IMR-90 (cell line): Measurements from ENCODE around the gene KDELR3. TPM values are rescaled to one million over a fixed set of nuclear protein-coding genes. Genes with fewer than 3 reads are reported as not detected.

Source experiments
- ATAC-seq: fragments of 200-7000 bp; cut with Tn5 transposase; 2 replicates; pipeline ENCODE4 v1.9.1; 2020; ENCODE audit warnings: low read depth, mild to moderate bottlenecking, moderate library complexity
- BruUV-seq: library from RNA; stranded (reverse); fragments of 400-500 nt; replicated peaks from 2 replicates; lab custom pipeline; 2021; lab: Mats Ljungman, UMichigan
- CTCF ChIA-PET: fragments of 300-600 bp; formaldehyde crosslinking; extraction: SDS; loops from one replicate; lab custom pipeline; 2021; ENCODE audit warnings: antibody characterized with exemption; lab: Yijun Ruan, JAX
- POLR2A ChIA-PET: fragments of 300-600 bp; sonication (Branson Sonifier 250); formaldehyde crosslinking; loops from one replicate; lab custom pipeline; 2022; ENCODE audit warnings: antibody characterized with exemption; ENCODE audit not compliant: unreplicated experiment; lab: Charles Lee
- DNase-seq: peaks from one replicate; pipeline ENCODE4 v3.0.0; 2013
- H2AFZ ChIP-seq: replicated peaks from 2 replicates; pipeline ENCODE3; 2013; ENCODE audit warnings: low read length, mild to moderate bottlenecking; ENCODE audit not compliant: poor library complexity
- H2AK5ac ChIP-seq: 2 replicates; pipeline ENCODE4 v1.6.1; 2013; ENCODE audit warnings: low read depth, low read length, inconsistent platforms
- H2AK9ac ChIP-seq: replicated peaks from 2 replicates; pipeline ENCODE3; 2013; ENCODE audit warnings: mild to moderate bottlenecking, low read depth, low read length, moderate library complexity; ENCODE audit not compliant: poor library complexity
- H2BK120ac ChIP-seq: 2 replicates; pipeline ENCODE4 v1.6.1; 2013; ENCODE audit warnings: low read depth, low read length, inconsistent platforms
- H2BK15ac ChIP-seq: 3 replicates; pipeline ENCODE4 v1.6.1; 2013; ENCODE audit warnings: low read depth, low read length, inconsistent platforms
- H2BK20ac ChIP-seq: 2 replicates; pipeline ENCODE4 v1.6.1; 2013; ENCODE audit warnings: low read depth, mild to moderate bottlenecking, inconsistent platforms, low read length, moderate library complexity
- H2BK5ac ChIP-seq: 2 replicates; pipeline ENCODE4 v1.6.1; 2013; ENCODE audit warnings: mild to moderate bottlenecking, low read depth, low read length, inconsistent platforms; ENCODE audit not compliant: poor library complexity, severe bottlenecking
- H3K14ac ChIP-seq: replicated peaks from 2 replicates; pipeline ENCODE4 v1.6.1; 2013; ENCODE audit warnings: low read depth, low read length, inconsistent platforms
- H3K18ac ChIP-seq: 2 replicates; pipeline ENCODE4 v1.6.1; 2013; ENCODE audit warnings: low read depth, low read length, control low read depth
- H3K23ac ChIP-seq: 2 replicates; pipeline ENCODE4 v1.6.1; 2013; ENCODE audit warnings: low read depth, low read length, inconsistent platforms
- H3K27ac ChIP-seq: 2 replicates; pipeline ENCODE4 v1.5.1; 2013; ENCODE audit warnings: mild to moderate bottlenecking, control low read depth, low read length; ENCODE audit not compliant: insufficient read depth
- H3K27me3 ChIP-seq: 2 replicates; pipeline ENCODE4 v1.6.1; 2013; ENCODE audit warnings: low read length; ENCODE audit not compliant: control insufficient read depth, insufficient read depth
- H3K36me3 ChIP-seq: 2 replicates; pipeline ENCODE4 v1.6.1; 2013; ENCODE audit warnings: low read length, mixed read lengths; ENCODE audit not compliant: control insufficient read depth, insufficient read depth
- H3K4ac ChIP-seq: 2 replicates; pipeline ENCODE4 v1.6.1; 2013; ENCODE audit warnings: low read depth, low read length, inconsistent platforms
- H3K4me1 ChIP-seq: 2 replicates; pipeline ENCODE4 v1.6.1; 2013; ENCODE audit warnings: low read length, mixed read lengths; ENCODE audit not compliant: control insufficient read depth, insufficient read depth
- H3K4me2 ChIP-seq: 2 replicates; pipeline ENCODE4 v1.6.1; 2013; ENCODE audit warnings: low read depth, mild to moderate bottlenecking, control low read depth, low read length, moderate library complexity
- H3K4me3 ChIP-seq: 2 replicates; pipeline ENCODE4 v1.5.1; 2013; ENCODE audit warnings: low read depth, mild to moderate bottlenecking, control low read depth, low read length, moderate library complexity; ENCODE audit not compliant: insufficient read depth
- H3K56ac ChIP-seq: 2 replicates; pipeline ENCODE4 v1.6.1; 2013; ENCODE audit warnings: low read length, inconsistent platforms; ENCODE audit not compliant: insufficient read depth; ENCODE audit errors: extremely low read depth
- H3K79me1 ChIP-seq, 2 experiments: 2 replicates each; pipeline ENCODE4 v1.6.1; 2013; ENCODE audit warnings: low read length in 2 of 2, inconsistent platforms in 1 of 2, low read depth in 1 of 2
- H3K9ac ChIP-seq: 2 replicates; pipeline ENCODE4 v1.6.1; 2013; ENCODE audit warnings: low read depth, low read length, control low read depth
- H3K9me1 ChIP-seq: 2 replicates; pipeline ENCODE4 v1.6.1; 2013; ENCODE audit warnings: low read length, inconsistent platforms; ENCODE audit not compliant: insufficient read depth
- H3K9me3 ChIP-seq: 2 replicates; pipeline ENCODE4 v1.6.1; 2013; ENCODE audit warnings: low read length; ENCODE audit not compliant: control insufficient read depth, insufficient read depth
- H4K20me1 ChIP-seq: 2 replicates; pipeline ENCODE4 v1.6.1; 2013; ENCODE audit warnings: low read length, inconsistent platforms; ENCODE audit not compliant: insufficient read depth
- H4K5ac ChIP-seq: 2 replicates; pipeline ENCODE4 v1.6.1; 2013; ENCODE audit warnings: mild to moderate bottlenecking, low read depth, low read length, control low read depth
- H4K8ac ChIP-seq, 2 experiments: 2 replicates each; pipeline ENCODE4 v1.6.1; 2013; ENCODE audit warnings: low read depth in 2 of 2, low read length in 2 of 2, control low read depth in 1 of 2, inconsistent platforms in 1 of 2
- H4K91ac ChIP-seq: 2 replicates; pipeline ENCODE4 v1.6.1; 2013; ENCODE audit warnings: low read depth, low read length, inconsistent platforms; ENCODE audit not compliant: insufficient read depth
- BHLHE40 ChIP-seq: fragments of 150-350 bp; IDR thresholded peaks from 2 replicates; pipeline ENCODE4 v1.6.1; 2016; ENCODE audit warnings: mild to moderate bottlenecking, low read depth, low read length
- CHD1 ChIP-seq: IDR thresholded peaks from 2 replicates; pipeline ENCODE4 v1.6.1; 2012; ENCODE audit warnings: low read depth, low read length, improper control_type of control experiment
- ELK1 ChIP-seq: fragments of 150-350 bp; IDR thresholded peaks from 2 replicates; pipeline ENCODE4 v1.6.1; 2016; ENCODE audit warnings: low read depth, mild to moderate bottlenecking, low read length, moderate library complexity, borderline replicate concordance
- MAFK ChIP-seq: IDR thresholded peaks from 2 replicates; pipeline ENCODE4 v1.6.1; 2012; ENCODE audit warnings: low read depth, low read length, improper control_type of control experiment
- NFE2L2 ChIP-seq: fragments of 150-350 bp; IDR thresholded peaks from 2 replicates; pipeline ENCODE4 v1.6.1; 2016; ENCODE audit warnings: low read depth, mild to moderate bottlenecking, low read length
- POLR2A ChIP-seq: IDR thresholded peaks from 2 replicates; pipeline ENCODE4 v1.6.1; 2012; ENCODE audit warnings: mild to moderate bottlenecking, low read depth, low read length
- RCOR1 ChIP-seq: IDR thresholded peaks from 2 replicates; pipeline ENCODE4 v1.6.1; 2012; ENCODE audit warnings: mild to moderate bottlenecking, low read length, improper control_type of control experiment; ENCODE audit not compliant: insufficient replicate concordance
- USF2 ChIP-seq: fragments of 150-350 bp; IDR thresholded peaks from 2 replicates; pipeline ENCODE4 v1.6.1; 2017; ENCODE audit warnings: mild to moderate bottlenecking, antibody characterized with exemption, low read length, low read depth
- WGBS, 2 experiments: methylation state at CpG; one replicate each; pipeline versions ENCODE4 v1.1.5 to v1.1.7; 2013; ENCODE audit warnings: missing lambda C conversion rate in 2 of 2; ENCODE audit not compliant: insufficient read length in 1 of 2; ENCODE audit errors: extremely low coverage in 2 of 2; 5-methylcytosine and 5-hydroxymethylcytosine counted together
- dilution Hi-C: fragments of 300-500 bp; cut with HindIII; formaldehyde crosslinking; loops from one replicate; pipeline ENCODE4 v1.14.3; 2018; ENCODE audit warnings: low sequenced_read_pairs; ENCODE audit not compliant: unreplicated experiment
- in situ Hi-C: fragments of 300-500 bp; cut with MboI; formaldehyde crosslinking; loops from 3 replicates; pipeline ENCODE4 v1.14.3; 2019; ENCODE audit warnings: low sequenced_read_pairs, inconsistent platforms, mixed read lengths
- intact Hi-C: fragments of 100-400 bp; cut with micrococcal nuclease; formaldehyde crosslinking; loops from 2 replicates; pipeline ENCODE4 v1.10.0; 2022
- polyA plus RNA-seq, 3 experiments: library from polyadenylated mRNA; depleted of rRNA; stranded (reverse); fragments of >200 nt; gene quantifications; 2 replicates each; pipeline ENCODE4 v1.2.3, GENCODE V29; 2012; ENCODE audit warnings: low replicate concordance in 1 of 3
- total RNA-seq: library from RNA; depleted of rRNA; stranded (reverse); fragments of >200 nt; gene quantifications from 2 replicates; pipeline ENCODE4 v1.2.3, GENCODE V29; 2012

The KDELR3 gene
- total and polyA plus RNA-seq, 2 of the 4 experiments (the other 2 are of a cell fraction), result 129 to 224 TPM

- H3K18ac ChIP-seq, result no peak overlapping the region
- ChIA-PET POLR2A (no interaction called here), CTCF (no interaction called here)
- H4K91ac ChIP-seq, result no peak overlapping the region
- H3K9ac ChIP-seq, result no peak overlapping the region
- H2AK5ac ChIP-seq, result no peak overlapping the region
- no peak overlapping the region for H2BK20ac ChIP-seq
- H4K5ac ChIP-seq, result no peak overlapping the region
- dilution Hi-C loops, result no loop called here
- in situ Hi-C loops, result no loop called here
- no peak overlapping the region for H2BK15ac ChIP-seq
- no TSS peak for BruUV-seq
- H3K14ac ChIP-seq, result no peak overlapping the region
- no peak overlapping the region for H3K23ac ChIP-seq
- H3K27ac ChIP-seq, result no peak overlapping the region
- H4K8ac ChIP-seq, result no peak overlapping the region
- H2BK120ac ChIP-seq, result no peak overlapping the region
- H3K4me3 ChIP-seq, result no peak overlapping the region
- no peak overlapping the region for H2AK9ac ChIP-seq
- no peak overlapping the region for H3K4ac ChIP-seq
- no peak for DNase-seq
- peaks cover 3% of the 10 kb centered on the region; the same call in 1 of the 2 replicates for H3K27me3 ChIP-seq
- no peaks in the 10 kb centered on the region for H3K9me3 ChIP-seq
- WGBS, 2 experiments, result no CpG with 5 or more reads among the region's 4 CpGs
- no peak overlapping the region for H2AFZ ChIP-seq
- H3K4me2 ChIP-seq, result no peak overlapping the region
- no peaks in the 10 kb centered on the region for H3K9me1 ChIP-seq
- no peak overlapping the region for H2BK5ac ChIP-seq
- no peaks in the 10 kb centered on the region for H4K20me1 ChIP-seq
- H3K36me3 ChIP-seq, result no peaks in the 10 kb centered on the region
- no peaks in the 10 kb centered on the region for H3K4me1 ChIP-seq
- intact Hi-C loops, result no loop called here
- TF ChIP-seq ELK1 (no peak), POLR2A (no peak), BHLHE40 (no peak), MAFK (no peak), USF2 (no peak), NFE2L2 (no peak), CHD1 (no peak), RCOR1 (no peak)
- H3K56ac ChIP-seq, result no peak overlapping the region
- ATAC-seq, result no peak
- no peaks in the 10 kb centered on the region for H3K79me1 ChIP-seq
These were observed 50.7 kb downstream of the KDELR3 start for GRCh38 chr22:38518620-38519019.
